Adrenal gland (tissue), 5 donors: ENCODE results near the gene MOGAT1.

ENCODE experiments used
- CTCF ChIP-seq, 6 experiments: fragments of 450-650 bp in 4 of 6; fragments of 200-600 bp in 2 of 6; sonication (generic) in 1 of 6; IDR thresholded peaks; 1 replicate in 5 of 6; 2 replicates in 1 of 6; pipeline versions ENCODE4 v1.5.1 to v1.8.0; 2016 to 2021; ENCODE audit warnings: antibody characterized with exemption in 6 of 6, mild to moderate bottlenecking in 2 of 6, moderate library complexity in 1 of 6
- POLR2A ChIP-seq, 2 donors: fragments of 450-650 bp; IDR thresholded peaks; one replicate each; pipeline ENCODE4 v1.6.1; 2017; ENCODE audit warnings: antibody characterized with exemption in 2 of 2, mild to moderate bottlenecking in 2 of 2, moderate library complexity in 1 of 2
- donor health status: DM: no; HTN: no; CAD: no.

DNA sequence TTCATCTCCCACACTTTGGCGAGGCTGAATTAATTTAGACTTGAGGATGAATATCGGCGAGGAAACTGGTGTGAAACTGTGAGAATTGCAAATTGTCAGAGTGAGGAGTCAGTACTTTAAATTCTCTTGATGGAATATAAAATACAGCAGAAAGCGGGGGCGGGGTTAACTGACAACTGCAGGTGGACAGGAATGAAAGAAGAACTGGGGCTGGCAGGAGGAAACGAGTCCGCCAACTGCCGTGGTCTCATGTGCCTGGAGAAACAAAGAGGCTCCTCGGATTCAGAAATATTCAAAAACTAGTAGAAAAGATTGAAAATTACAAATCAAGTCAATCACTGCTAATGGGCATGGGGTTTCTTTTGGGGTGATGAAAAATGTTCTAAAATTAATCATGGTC is 44.3 kb downstream of the MOGAT1 start:
- TF ChIP-seq CTCF (IDR thresholded peaks at IDR 0.05) (no peak), POLR2A (IDR thresholded peaks at IDR 0.05) (no peak)
